Neural progenitor cell (in vitro differentiated cells): ENCODE measurements around the gene HUS1. TPM values are rescaled to one million over a fixed set of nuclear protein-coding genes. Genes with fewer than 3 reads are reported as not detected.

ENCODE experiments used
- DNase-seq: peaks from one replicate; pipeline ENCODE4 v3.0.0-alpha.2; 2016; ENCODE audit warnings: low spot score
- H2AFZ ChIP-seq: fragments of 200-600 bp; sonication (generic); replicated peaks from 2 replicates; pipeline ENCODE4 v1.6.1; 2016; ENCODE audit warnings: antibody characterized with exemption
- H3F3A ChIP-seq: fragments of 200-600 bp; sonication (generic); 2 replicates; pipeline ENCODE4 v1.6.1; 2016; ENCODE audit warnings: antibody characterized with exemption, low read depth
- H3K27ac ChIP-seq: fragments of 200-600 bp; sonication (generic); 2 replicates; pipeline ENCODE4 v1.5.1; 2016; ENCODE audit warnings: mild to moderate bottlenecking
- H3K27me3 ChIP-seq: fragments of 200-600 bp; sonication (generic); 2 replicates; pipeline ENCODE4 v1.6.1; 2016; ENCODE audit warnings: mild to moderate bottlenecking, moderate library complexity
- H3K36me3 ChIP-seq: fragments of 200-600 bp; sonication (generic); 2 replicates; pipeline ENCODE4 v1.5.1; 2016
- H3K4me1 ChIP-seq: fragments of 200-600 bp; sonication (generic); 2 replicates; pipeline ENCODE4 v1.6.1; 2016; ENCODE audit warnings: mixed run types
- H3K4me2 ChIP-seq: fragments of 200-600 bp; sonication (generic); 2 replicates; pipeline ENCODE4 v1.6.1; 2016
- H3K4me3 ChIP-seq: fragments of 200-600 bp; sonication (generic); 2 replicates; pipeline ENCODE4 v1.5.1; 2016
- H3K79me2 ChIP-seq: fragments of 200-600 bp; sonication (generic); 2 replicates; pipeline ENCODE4 v1.6.1; 2016; ENCODE audit warnings: low read depth
- H3K9ac ChIP-seq: fragments of 200-600 bp; sonication (generic); 2 replicates; pipeline ENCODE4 v1.6.1; 2016
- H3K9me3 ChIP-seq: fragments of 200-600 bp; sonication (generic); 2 replicates; pipeline ENCODE4 v1.5.1; 2016; ENCODE audit warnings: low read depth
- H4K20me1 ChIP-seq: fragments of 200-600 bp; sonication (generic); 2 replicates; pipeline ENCODE4 v1.6.1; 2016; ENCODE audit warnings: low read depth
- H3K27ac Mint-ChIP-seq: 3 replicates; pipeline ENCODE4 v1.8.0; 2021; ENCODE audit warnings: mixed read lengths
- H3K27me3 Mint-ChIP-seq: 2 replicates; pipeline ENCODE4 v1.8.0; 2022; ENCODE audit warnings: low read depth, mild to moderate bottlenecking, inconsistent platforms, moderate library complexity, mixed read lengths; ENCODE audit not compliant: insufficient read depth
- H3K36me3 Mint-ChIP-seq: 3 replicates; pipeline ENCODE4 v1.8.0; 2021; ENCODE audit warnings: mixed read lengths
- H3K4me1 Mint-ChIP-seq: 3 replicates; pipeline ENCODE4 v1.8.0; 2021; ENCODE audit warnings: mixed read lengths
- H3K4me3 Mint-ChIP-seq: 3 replicates; pipeline ENCODE4 v1.8.0; 2021; ENCODE audit warnings: mild to moderate bottlenecking, moderate library complexity, mixed read lengths
- H3K9me3 Mint-ChIP-seq: 3 replicates; pipeline ENCODE4 v1.8.0; 2020; ENCODE audit warnings: mixed read lengths
- EZH2 ChIP-seq: fragments of 200-600 bp; sonication (generic); IDR thresholded peaks from 2 replicates; pipeline ENCODE4 v1.6.1; 2017; ENCODE audit warnings: antibody characterized with exemption, mild to moderate bottlenecking, moderate library complexity
- EZH2phosphoT487 ChIP-seq: fragments of 200-600 bp; sonication (generic); IDR thresholded peaks from 2 replicates; pipeline ENCODE4 v1.6.1; 2017; ENCODE audit warnings: antibody characterized with exemption
- total RNA-seq: library from RNA; depleted of rRNA; stranded (reverse); fragments of >200 nt; gene quantifications from 2 replicates; pipeline ENCODE4 v1.2.3, GENCODE V29; 2015; ENCODE audit warnings: low replicate concordance
- TF ChIP-seq, protein P1 (sequence below): fragments of 200-600 bp; sonication (generic); IDR thresholded peaks from 2 replicates; pipeline ENCODE4 v1.5.1; 2017; ENCODE audit warnings: antibody characterized with exemption, mild to moderate bottlenecking

HUS1 gene
- total RNA-seq, 1 donor from 2014 or later = 48.7 TPM

DNA sequence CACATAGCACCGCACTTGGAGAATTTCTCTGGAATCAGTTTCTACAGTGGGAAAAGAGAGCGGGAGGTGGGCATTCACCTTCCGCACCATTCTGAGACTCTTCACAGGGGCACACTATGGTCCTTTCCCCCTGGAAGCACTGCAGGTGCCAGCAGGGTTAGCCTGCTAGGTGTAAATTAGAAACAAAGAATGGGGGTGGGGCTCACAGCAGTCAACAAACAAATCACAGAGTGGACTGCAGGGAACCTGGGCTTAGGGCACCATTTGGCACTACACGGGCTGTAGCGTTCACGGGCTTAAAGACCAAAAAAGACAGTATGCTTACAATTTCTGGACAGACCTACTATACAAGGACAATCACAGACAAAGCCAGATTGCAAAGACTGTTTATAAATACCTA lies 23.2 kb downstream of the HUS1 start:
- Histone ChIP-seq H3K27ac (no peak overlapping the region), H3K4me2 (no peak overlapping the region), H3K9ac (no peak overlapping the region), H3K9me3 (no peaks in the 10 kb centered on the region), H4K20me1 (no peaks in the 10 kb centered on the region), H2AFZ (no peak overlapping the region), H3K4me1 (no peaks in the 10 kb centered on the region), H3K79me2 (no peaks in the 10 kb centered on the region), H3K27me3 (no peaks in the 10 kb centered on the region), H3F3A (no peaks in the 10 kb centered on the region), H3K36me3 (peaks cover 11% of the 10 kb centered on the region), H3K4me3 (no peak overlapping the region)
- no peak for DNase-seq
- TF ChIP-seq EZH2phosphoT487 (no peak), EZH2 (no peak)
- TF ChIP-seq, protein P1, sequence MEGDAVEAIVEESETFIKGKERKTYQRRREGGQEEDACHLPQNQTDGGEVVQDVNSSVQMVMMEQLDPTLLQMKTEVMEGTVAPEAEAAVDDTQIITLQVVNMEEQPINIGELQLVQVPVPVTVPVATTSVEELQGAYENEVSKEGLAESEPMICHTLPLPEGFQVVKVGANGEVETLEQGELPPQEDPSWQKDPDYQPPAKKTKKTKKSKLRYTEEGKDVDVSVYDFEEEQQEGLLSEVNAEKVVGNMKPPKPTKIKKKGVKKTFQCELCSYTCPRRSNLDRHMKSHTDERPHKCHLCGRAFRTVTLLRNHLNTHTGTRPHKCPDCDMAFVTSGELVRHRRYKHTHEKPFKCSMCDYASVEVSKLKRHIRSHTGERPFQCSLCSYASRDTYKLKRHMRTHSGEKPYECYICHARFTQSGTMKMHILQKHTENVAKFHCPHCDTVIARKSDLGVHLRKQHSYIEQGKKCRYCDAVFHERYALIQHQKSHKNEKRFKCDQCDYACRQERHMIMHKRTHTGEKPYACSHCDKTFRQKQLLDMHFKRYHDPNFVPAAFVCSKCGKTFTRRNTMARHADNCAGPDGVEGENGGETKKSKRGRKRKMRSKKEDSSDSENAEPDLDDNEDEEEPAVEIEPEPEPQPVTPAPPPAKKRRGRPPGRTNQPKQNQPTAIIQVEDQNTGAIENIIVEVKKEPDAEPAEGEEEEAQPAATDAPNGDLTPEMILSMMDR = no peak
- Mint-ChIP-seq H3K27ac (no peak overlapping the region), H3K27me3 (peaks cover 4% of the 10 kb centered on the region), H3K36me3 (peaks cover 29% of the 10 kb centered on the region), H3K4me3 (no peak overlapping the region), H3K4me1 (peaks cover 2% of the 10 kb centered on the region), H3K9me3 (peaks cover 9% of the 10 kb centered on the region)

DNA sequence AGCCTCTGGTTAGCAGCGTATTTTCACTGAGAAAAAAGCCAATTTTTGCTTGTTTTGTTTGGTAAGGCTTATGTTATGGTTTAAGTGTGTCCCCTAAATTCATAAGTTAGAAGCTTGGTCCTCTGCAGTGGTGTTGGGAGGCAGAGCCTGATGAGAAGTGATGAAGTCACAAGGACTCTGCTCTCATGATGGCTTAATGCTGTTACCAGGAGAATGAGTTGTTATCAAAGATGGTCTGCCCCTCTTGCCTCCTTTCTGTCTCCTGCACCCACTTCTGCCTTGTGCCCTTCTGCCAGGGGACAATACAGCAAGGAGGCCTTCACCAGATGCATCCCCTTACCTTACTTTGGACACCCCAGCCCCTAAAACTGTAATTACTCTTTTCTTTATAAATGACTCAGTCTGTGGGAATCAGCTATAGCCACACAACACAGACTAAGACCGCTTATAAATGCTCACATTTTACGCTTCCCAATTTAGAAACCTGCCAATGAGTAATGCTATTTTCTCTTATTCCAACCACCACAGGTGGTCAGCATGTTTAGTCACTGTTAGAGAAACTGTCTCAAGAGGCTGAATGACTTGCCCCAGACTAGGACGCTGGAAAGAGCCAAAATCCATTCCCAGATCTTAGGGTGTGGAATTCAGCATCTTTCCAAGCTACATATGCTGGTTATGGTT lies 25.0 kb downstream of the HUS1 start:
- TF ChIP-seq, protein P1 = no peak
- TF ChIP-seq EZH2phosphoT487 (no peak), EZH2 (no peak)
- Mint-ChIP-seq H3K9me3 (peaks cover 9% of the 10 kb centered on the region), H3K27ac (peak overlapping the region; percentile 58), H3K36me3 (peaks cover 22% of the 10 kb centered on the region), H3K4me1 (peaks cover 2% of the 10 kb centered on the region), H3K27me3 (peaks cover 4% of the 10 kb centered on the region), H3K4me3 (no peak overlapping the region)
- Histone ChIP-seq H3K9me3 (no peaks in the 10 kb centered on the region), H3K36me3 (peaks cover 5% of the 10 kb centered on the region), H3K9ac (no peak overlapping the region), H3K4me1 (no peaks in the 10 kb centered on the region), H3K79me2 (no peaks in the 10 kb centered on the region), H3F3A (no peaks in the 10 kb centered on the region), H3K27ac (no peak overlapping the region), H3K4me3 (no peak overlapping the region), H3K27me3 (no peaks in the 10 kb centered on the region), H3K4me2 (no peak overlapping the region), H2AFZ (no peak overlapping the region), H4K20me1 (no peaks in the 10 kb centered on the region)
- DNase-seq = no peak

DNA sequence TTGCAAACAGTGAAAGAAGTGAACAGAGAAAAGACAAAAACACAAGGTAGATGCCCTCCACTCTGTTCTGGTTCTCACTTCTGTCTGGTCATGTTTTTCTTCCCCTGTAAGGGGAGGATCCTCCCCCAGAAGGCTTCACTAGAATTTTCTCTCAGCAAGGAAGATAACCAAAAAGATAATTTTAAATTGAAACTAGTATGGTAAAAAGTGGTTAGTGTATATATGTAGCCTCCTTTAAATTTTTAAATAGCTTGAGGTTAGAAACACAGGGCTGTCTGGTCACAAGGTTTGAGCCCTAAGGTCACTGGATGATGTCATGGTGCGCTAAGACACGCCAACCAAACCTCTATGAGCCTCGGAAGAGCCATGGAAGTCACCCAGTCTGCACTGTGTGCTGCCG lies 25.6 kb downstream of the HUS1 start:
- no peaks in the 10 kb centered on the region for H3K4me1 ChIP-seq
- H3F3A ChIP-seq = no peaks in the 10 kb centered on the region
- no peaks in the 10 kb centered on the region for H3K9me3 ChIP-seq
- no peak overlapping the region for H3K4me2 ChIP-seq
- no peaks in the 10 kb centered on the region for H3K27me3 ChIP-seq
- no peak overlapping the region for H3K27ac Mint-ChIP-seq
- no peak for DNase-seq
- no peak for TF ChIP-seq EZH2
- TF ChIP-seq EZH2phosphoT487 = no peak
- TF ChIP-seq, protein P1 = no peak
- no peak overlapping the region for H3K4me3 Mint-ChIP-seq
- H3K79me2 ChIP-seq = no peaks in the 10 kb centered on the region
- peaks cover 5% of the 10 kb centered on the region for H3K36me3 ChIP-seq
- peaks cover 22% of the 10 kb centered on the region for H3K36me3 Mint-ChIP-seq
- H4K20me1 ChIP-seq = no peaks in the 10 kb centered on the region
- no peak overlapping the region for H3K27ac ChIP-seq
- H2AFZ ChIP-seq = no peak overlapping the region
- H3K27me3 Mint-ChIP-seq = peaks cover 4% of the 10 kb centered on the region
- no peak overlapping the region for H3K9ac ChIP-seq
- peaks cover 2% of the 10 kb centered on the region for H3K4me1 Mint-ChIP-seq
- no peak overlapping the region for H3K4me3 ChIP-seq
- peaks cover 9% of the 10 kb centered on the region for H3K9me3 Mint-ChIP-seq
